PC-9 (cell line): Measurements from ENCODE around the gene ZDHHC9. TPM values are rescaled to one million over a fixed set of nuclear protein-coding genes. Genes with fewer than 3 reads are reported as not detected.

ENCODE experiments used
- BruUV-seq: library from RNA; stranded (reverse); fragments of 400-500 nt; replicated peaks from 2 replicates; lab custom pipeline; 2021; lab: Mats Ljungman, UMichigan
- CTCF ChIA-PET: fragments of 300-600 bp; sonication (Branson Sonifier 250); formaldehyde crosslinking; loops from one replicate; lab custom pipeline; 2022; ENCODE audit warnings: antibody characterized with exemption; lab: Charles Lee
- POLR2A ChIA-PET: fragments of 300-600 bp; sonication (Branson Sonifier 250); formaldehyde crosslinking; loops from one replicate; lab custom pipeline; 2022; ENCODE audit warnings: antibody characterized with exemption; ENCODE audit not compliant: unreplicated experiment; lab: Charles Lee
- DNase-seq, 2 experiments: peaks; one replicate each; pipeline versions ENCODE4 v3.0.0 to v3.0.0-alpha.2; 2015 to 2022; ENCODE audit warnings: mixed read lengths in 1 of 2
- H2AFZ ChIP-seq: fragments of 200-600 bp; sonication (generic); 2 replicates; pipeline ENCODE4 v1.8.1; 2017; ENCODE audit warnings: antibody characterized with exemption
- H3F3A ChIP-seq: fragments of 200-600 bp; sonication (generic); 2 replicates; pipeline ENCODE4 v1.8.1; 2017; ENCODE audit warnings: antibody characterized with exemption, mild to moderate bottlenecking, low read depth; ENCODE audit not compliant: insufficient read depth
- H3K27ac ChIP-seq: fragments of 200-600 bp; sonication (generic); 2 replicates; pipeline ENCODE4 v1.6.1; 2016; ENCODE audit warnings: mixed run types
- H3K27me3 ChIP-seq: fragments of 200-600 bp; sonication (generic); 2 replicates; pipeline ENCODE4 v1.6.1; 2016; ENCODE audit warnings: low read depth, mixed run types; ENCODE audit not compliant: insufficient read depth
- H3K36me3 ChIP-seq: fragments of 200-600 bp; sonication (generic); 2 replicates; pipeline ENCODE4 v1.6.1; 2016; ENCODE audit warnings: low read depth, mixed run types
- H3K4me1 ChIP-seq: fragments of 200-600 bp; sonication (generic); replicated peaks from 2 replicates; pipeline ENCODE4 v1.6.1; 2016; ENCODE audit warnings: mixed run types; ENCODE audit not compliant: insufficient read depth
- H3K4me2 ChIP-seq: fragments of 200-600 bp; sonication (generic); 2 replicates; pipeline ENCODE4 v1.6.1; 2017; ENCODE audit warnings: mixed run types
- H3K4me3 ChIP-seq: fragments of 200-600 bp; sonication (generic); 2 replicates; pipeline ENCODE4 v1.6.1; 2016; ENCODE audit warnings: mixed run types
- H3K79me2 ChIP-seq: fragments of 200-600 bp; sonication (generic); 2 replicates; pipeline ENCODE4 v1.6.1; 2017; ENCODE audit warnings: low read depth, mixed run types
- H3K9me2 ChIP-seq: fragments of 200-600 bp; sonication (generic); 2 replicates; pipeline ENCODE4 v1.8.1; 2017; ENCODE audit warnings: mild to moderate bottlenecking; ENCODE audit not compliant: insufficient read depth
- H3K9me3 ChIP-seq: fragments of 200-600 bp; sonication (generic); 2 replicates; pipeline ENCODE4 v1.8.1; 2016; ENCODE audit warnings: low read depth; ENCODE audit not compliant: insufficient read depth
- H4K20me1 ChIP-seq: fragments of 200-600 bp; sonication (generic); 2 replicates; pipeline ENCODE4 v1.8.1; 2017; ENCODE audit not compliant: insufficient read depth
- CTCF ChIP-seq: fragments of 200-600 bp; sonication (generic); conservative IDR thresholded peaks from 2 replicates; pipeline ENCODE4 v1.6.1; 2017; ENCODE audit warnings: mixed run types, antibody characterized with exemption, mild to moderate bottlenecking, moderate library complexity
- EZH2 ChIP-seq: fragments of 200-600 bp; sonication (generic); IDR thresholded peaks from 2 replicates; pipeline ENCODE4 v1.8.0; 2017; ENCODE audit warnings: antibody characterized with exemption, low read depth
- intact Hi-C: fragments of 100-400 bp; cut with micrococcal nuclease; formaldehyde crosslinking; loops from one replicate; pipeline ENCODE4 v1.10.0; 2022; ENCODE audit not compliant: unreplicated experiment
- total RNA-seq: library from RNA; stranded (reverse); gene quantifications from 2 replicates; pipeline ENCODE4 v1.2.3, GENCODE V29; 2021

Gene ZDHHC9
- total RNA-seq, 1 experiment from 2014 or later: 108 TPM

GRCh38 chrX:129813662-129814368 is 29.9 kb downstream of the ZDHHC9 start:
- BruUV-seq: no TSS peak
- intact Hi-C loops: no loop called here
- Histone ChIP-seq H3K27me3 (no peaks in the 10 kb centered on the region), H3K36me3 (peaks cover 32% of the 10 kb centered on the region), H2AFZ (no peak overlapping the region), H4K20me1 (no peaks in the 10 kb centered on the region; the same call in 1 of the 2 replicates), H3F3A (no peaks in the 10 kb centered on the region), H3K4me2 (no peak overlapping the region), H3K4me3 (no peak overlapping the region), H3K79me2 (no peaks in the 10 kb centered on the region), H3K27ac (no peak overlapping the region), H3K9me2 (no peaks in the 10 kb centered on the region), H3K4me1 (no peaks in the 10 kb centered on the region), H3K9me3 (no peaks in the 10 kb centered on the region)
- CTCF ChIA-PET: no interaction called here
- no peak for DNase-seq
- POLR2A ChIA-PET: no interaction called here
- TF ChIP-seq CTCF: no peak
- TF ChIP-seq EZH2: no peak

GRCh38 chrX:129808829-129809796 is 34.6 kb downstream of the ZDHHC9 start:
- POLR2A ChIA-PET: no interaction called here
- Histone ChIP-seq H3K4me1 (no peaks in the 10 kb centered on the region), H3F3A (no peaks in the 10 kb centered on the region), H3K9me2 (no peaks in the 10 kb centered on the region), H4K20me1 (no peaks in the 10 kb centered on the region; the same call in 1 of the 2 replicates), H3K4me2 (no peak overlapping the region), H3K79me2 (no peaks in the 10 kb centered on the region), H3K27ac (no peak overlapping the region), H3K36me3 (peaks cover 40% of the 10 kb centered on the region), H3K9me3 (no peaks in the 10 kb centered on the region), H2AFZ (no peak overlapping the region), H3K27me3 (no peaks in the 10 kb centered on the region), H3K4me3 (no peak overlapping the region)
- CTCF ChIA-PET: interaction anchor here (0.6 kb wide), 1 partner anchor 65 kb away, joined by 7 read pairs; no protein-coding TSS in a partner anchor
- no peak for DNase-seq
- TF ChIP-seq CTCF (no peak), EZH2 (no peak)
- BruUV-seq: no TSS peak
- intact Hi-C loops: no loop called here

- TF ChIP-seq CTCF (no peak), EZH2 (no peak)
- H3K79me2 ChIP-seq: no peaks in the 10 kb centered on the region
- BruUV-seq: no TSS peak
Observed at GRCh38 chrX:129808158-129808828, 35.4 kb downstream of the ZDHHC9 start.

More at GRCh38 chrX:129808158-129808828, 35.4 kb downstream of the ZDHHC9 start:
- Histone ChIP-seq H3K4me2 (no peak overlapping the region), H3K27ac (no peak overlapping the region), H2AFZ (no peak overlapping the region), H3K27me3 (no peaks in the 10 kb centered on the region), H3F3A (no peaks in the 10 kb centered on the region), H3K4me3 (no peak overlapping the region), H3K9me3 (no peaks in the 10 kb centered on the region), H4K20me1 (no peaks in the 10 kb centered on the region), H3K4me1 (no peaks in the 10 kb centered on the region), H3K9me2 (no peaks in the 10 kb centered on the region), H3K36me3 (peaks cover 38% of the 10 kb centered on the region)
- DNase-seq: no peak
- POLR2A ChIA-PET: no interaction called here
- intact Hi-C loops: no loop called here
- CTCF ChIA-PET: no interaction called here
